Activated T-helper 2 cell treated with anti-CD3 and anti-CD28 coated beads, Interferon-gamma antibody, Interleukin-2, Interleukin-4, amounts not matched to agents 10 μg/mL and 5 μg/mL and 100 μg/mL, durations not matched to agents 14 hours and 24 hours and 36 hours (primary cell): ENCODE data around the gene MRS2. TPM values are rescaled to one million over a fixed set of nuclear protein-coding genes. Genes with fewer than 3 reads are reported as not detected.
"Not testable (repeated sequence)": the region's sequence is repeated elsewhere in the genome, so short reads cannot be mapped to it uniquely, and the experiment has no call there.

Source experiments
- DNase-seq: peaks from one replicate; pipeline ENCODE4 v3.0.0; 2021; ENCODE audit warnings: low spot score
- H3K27ac Mint-ChIP-seq: one replicate; pipeline ENCODE4 v1.8.0; 2021; ENCODE audit warnings: mixed read lengths
- H3K27me3 Mint-ChIP-seq: one replicate; pipeline ENCODE4 v1.8.0; 2021; ENCODE audit warnings: low read depth, mixed read lengths
- H3K36me3 Mint-ChIP-seq: one replicate; pipeline ENCODE4 v1.8.0; 2021; ENCODE audit warnings: low read depth, mixed read lengths
- H3K4me1 Mint-ChIP-seq: one replicate; pipeline ENCODE4 v1.8.0; 2021; ENCODE audit warnings: low read depth, mixed read lengths
- H3K4me3 Mint-ChIP-seq: one replicate; pipeline ENCODE4 v1.8.0; 2021; ENCODE audit warnings: low read depth, mild to moderate bottlenecking, moderate library complexity, mixed read lengths
- H3K9me3 Mint-ChIP-seq: one replicate; pipeline ENCODE4 v1.8.0; 2021; ENCODE audit warnings: mixed read lengths
- intact Hi-C: fragments of 100-400 bp; cut with micrococcal nuclease; formaldehyde crosslinking; loops from one replicate; pipeline ENCODE4 v1.15.1; 2023
- total RNA-seq: library from RNA; stranded (reverse); gene quantifications from 2 replicates; pipeline ENCODE4 v1.2.3, GENCODE V29; 2022

Gene MRS2, protein sequence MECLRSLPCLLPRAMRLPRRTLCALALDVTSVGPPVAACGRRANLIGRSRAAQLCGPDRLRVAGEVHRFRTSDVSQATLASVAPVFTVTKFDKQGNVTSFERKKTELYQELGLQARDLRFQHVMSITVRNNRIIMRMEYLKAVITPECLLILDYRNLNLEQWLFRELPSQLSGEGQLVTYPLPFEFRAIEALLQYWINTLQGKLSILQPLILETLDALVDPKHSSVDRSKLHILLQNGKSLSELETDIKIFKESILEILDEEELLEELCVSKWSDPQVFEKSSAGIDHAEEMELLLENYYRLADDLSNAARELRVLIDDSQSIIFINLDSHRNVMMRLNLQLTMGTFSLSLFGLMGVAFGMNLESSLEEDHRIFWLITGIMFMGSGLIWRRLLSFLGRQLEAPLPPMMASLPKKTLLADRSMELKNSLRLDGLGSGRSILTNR
- total RNA-seq: 30.5 and 31.1 TPM in 2 replicates

GRCh38 chr6:24402697-24403500 lies at the start of gene MRS2:
Gene MRS2 (plus strand): TSS chr6:24402936. CDS start chr6:24403047, 111 bp downstream.
- peaks cover 25% of the 10 kb centered on the region for H3K4me1 Mint-ChIP-seq
- H3K9me3 Mint-ChIP-seq: no peaks in the 10 kb centered on the region
- H3K36me3 Mint-ChIP-seq: peaks cover 23% of the 10 kb centered on the region
- H3K4me3 Mint-ChIP-seq: peak within 1 kb of the TSS; percentile 99
- intact Hi-C loops: loop anchor here (2.0 kb wide), 1 partner anchor 92 kb away; the partner anchor contains the start of gene ALDH5A1
- peaks cover 22% of the 10 kb centered on the region for H3K27me3 Mint-ChIP-seq
- H3K27ac Mint-ChIP-seq: peak within 1 kb of the TSS; percentile 83
- peak; percentile 74 for DNase-seq

- no peak overlapping the region for H3K27ac Mint-ChIP-seq
- peaks cover 7% of the 10 kb centered on the region for H3K4me1 Mint-ChIP-seq
- no peaks in the 10 kb centered on the region for H3K9me3 Mint-ChIP-seq
- intact Hi-C loops: no loop called here
- DNase-seq: no peak
- H3K27me3 Mint-ChIP-seq: peaks cover 54% of the 10 kb centered on the region
- H3K36me3 Mint-ChIP-seq: no peaks in the 10 kb centered on the region
- H3K4me3 Mint-ChIP-seq: no peak overlapping the region
Observed at GRCh38 chr6:24353861-24354260, 48.9 kb upstream of the MRS2 start.

DNA sequence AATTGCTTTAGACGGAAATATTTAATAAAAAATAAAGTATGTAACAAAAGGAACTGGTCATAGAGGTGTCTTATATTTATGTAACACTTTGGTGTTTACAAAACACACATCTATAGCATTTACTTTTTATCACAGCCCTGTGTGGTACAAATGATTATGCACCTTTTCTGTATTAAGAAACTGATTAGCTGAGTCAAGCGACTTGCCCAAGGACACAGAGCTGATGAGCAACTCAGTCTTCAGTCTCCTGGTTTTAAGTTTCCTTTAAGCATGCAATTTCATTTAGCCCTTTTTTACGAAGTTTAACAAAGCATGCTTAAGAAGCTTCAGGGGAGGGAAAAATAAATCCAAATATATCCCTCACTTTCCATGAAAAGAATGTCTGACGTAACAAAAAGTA lies 47.3 kb upstream of the MRS2 start:
- intact Hi-C loops: no loop called here

GRCh38 chr6:24356310-24356973 lies 46.3 kb upstream of the MRS2 start:
- no peaks in the 10 kb centered on the region for H3K9me3 Mint-ChIP-seq
- peaks cover 40% of the 10 kb centered on the region for H3K27me3 Mint-ChIP-seq
- H3K27ac Mint-ChIP-seq: no peak overlapping the region
- H3K36me3 Mint-ChIP-seq: no peaks in the 10 kb centered on the region
- no peak overlapping the region for H3K4me3 Mint-ChIP-seq
- peaks cover 13% of the 10 kb centered on the region for H3K4me1 Mint-ChIP-seq
- intact Hi-C loops: no loop called here
- no peak for DNase-seq

More for the DNA sequence above, 47.3 kb upstream of the MRS2 start:
- H3K4me1 Mint-ChIP-seq: peaks cover 13% of the 10 kb centered on the region
- H3K9me3 Mint-ChIP-seq: no peaks in the 10 kb centered on the region
- no peak overlapping the region for H3K27ac Mint-ChIP-seq
- peaks cover 46% of the 10 kb centered on the region for H3K27me3 Mint-ChIP-seq
- no peak for DNase-seq
- no peak overlapping the region for H3K4me3 Mint-ChIP-seq
- no peaks in the 10 kb centered on the region for H3K36me3 Mint-ChIP-seq

GRCh38 chr6:24357336-24358218 lies 45.2 kb upstream of the MRS2 start, which contains the start of gene DCDC2:
Gene DCDC2 (minus strand): TSS chr6:24358059. CDS start chr6:24357750, 309 bp downstream.
- DNase-seq: peak; percentile 21
- no peak within 1 kb of the TSS for H3K27ac Mint-ChIP-seq
- no peaks in the 10 kb centered on the region for H3K36me3 Mint-ChIP-seq
- intact Hi-C loops: no loop called here
- peak within 1 kb of the TSS; percentile 37 for H3K4me3 Mint-ChIP-seq
- peaks cover 40% of the 10 kb centered on the region for H3K27me3 Mint-ChIP-seq
- H3K4me1 Mint-ChIP-seq: peaks cover 13% of the 10 kb centered on the region
- H3K9me3 Mint-ChIP-seq: no peaks in the 10 kb centered on the region

DNA sequence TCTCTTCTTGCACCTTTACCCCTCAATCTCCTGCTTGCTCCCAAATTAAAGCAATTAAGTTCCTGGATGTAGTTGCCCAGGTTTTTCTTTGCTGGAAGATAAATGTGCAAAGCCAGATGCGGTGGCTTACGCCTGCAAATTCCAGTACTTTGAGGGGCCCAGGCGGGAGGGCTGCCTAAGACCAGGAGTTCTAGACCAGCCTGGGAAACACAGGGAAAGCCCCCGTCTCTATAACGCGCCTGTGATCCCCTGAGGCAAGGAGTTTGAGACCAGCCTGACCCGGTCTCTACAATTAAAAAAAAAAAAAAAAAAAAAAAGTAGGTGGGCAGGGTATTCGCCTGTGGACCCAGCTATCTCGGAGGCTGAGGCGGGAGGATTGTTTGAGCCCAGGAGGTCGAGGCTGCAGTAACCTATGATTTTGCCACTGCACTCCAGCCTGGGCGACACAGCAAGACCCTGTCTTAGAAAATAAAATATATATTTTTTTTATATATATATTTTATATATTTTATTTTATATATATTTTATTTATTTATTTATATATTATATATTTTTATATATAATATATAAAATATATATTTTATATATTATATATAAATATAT lies 44.4 kb upstream of the MRS2 start:
- no peak for DNase-seq
- Mint-ChIP-seq H3K27ac (no peak overlapping the region), H3K36me3 (no peaks in the 10 kb centered on the region), H3K4me1 (peaks cover 13% of the 10 kb centered on the region), H3K4me3 (peak overlapping the region; percentile 37), H3K9me3 (no peaks in the 10 kb centered on the region), H3K27me3 (peaks cover 41% of the 10 kb centered on the region)
- intact Hi-C loops: no loop called here

DNA sequence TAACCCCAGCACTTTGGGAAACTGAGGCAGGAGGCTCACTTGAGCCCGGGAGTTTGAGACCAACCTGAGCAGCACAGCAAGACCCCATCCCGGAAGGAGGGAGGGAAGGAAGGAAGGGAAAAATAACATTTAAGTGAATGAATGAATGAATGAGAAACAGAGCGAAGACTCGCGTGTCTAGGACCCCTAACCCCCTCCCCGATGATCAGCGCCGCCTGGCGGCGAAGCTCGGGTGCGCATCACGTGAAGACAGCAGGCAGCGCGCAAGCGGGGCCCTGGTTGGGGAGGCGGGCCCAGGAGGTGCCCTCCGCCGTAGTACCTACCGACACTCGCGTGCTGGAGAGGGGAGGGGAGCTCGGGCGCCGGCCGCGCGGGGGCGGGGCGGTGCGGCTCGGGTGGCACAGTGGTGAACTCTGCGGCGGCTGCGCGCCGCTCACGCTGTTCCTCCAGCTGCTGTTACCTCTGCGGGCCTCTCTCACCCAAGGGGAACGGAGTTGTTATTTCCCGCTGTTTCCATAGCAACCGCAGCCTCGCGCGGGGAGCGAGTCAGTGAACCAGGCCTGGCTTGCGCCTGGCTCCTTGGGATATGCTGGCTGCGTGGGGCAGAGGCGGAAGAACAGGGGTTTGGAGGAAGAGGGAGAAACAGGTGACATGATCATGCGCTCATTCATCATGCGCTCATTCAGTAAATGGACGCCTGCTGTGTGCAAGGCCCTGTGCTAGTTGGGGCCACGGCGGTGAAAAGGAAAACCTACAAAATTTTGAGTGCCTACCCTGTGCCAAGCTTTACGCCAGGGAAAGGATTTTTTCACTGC lies 42.9 kb upstream of the MRS2 start:
- Mint-ChIP-seq H3K9me3 (no peaks in the 10 kb centered on the region), H3K27ac (no peak overlapping the region), H3K36me3 (no peaks in the 10 kb centered on the region), H3K27me3 (peaks cover 40% of the 10 kb centered on the region), H3K4me3 (peak overlapping the region; percentile 68), H3K4me1 (peaks cover 13% of the 10 kb centered on the region)
- intact Hi-C loops: no loop called here
- DNase-seq: peak; percentile 77

DNA sequence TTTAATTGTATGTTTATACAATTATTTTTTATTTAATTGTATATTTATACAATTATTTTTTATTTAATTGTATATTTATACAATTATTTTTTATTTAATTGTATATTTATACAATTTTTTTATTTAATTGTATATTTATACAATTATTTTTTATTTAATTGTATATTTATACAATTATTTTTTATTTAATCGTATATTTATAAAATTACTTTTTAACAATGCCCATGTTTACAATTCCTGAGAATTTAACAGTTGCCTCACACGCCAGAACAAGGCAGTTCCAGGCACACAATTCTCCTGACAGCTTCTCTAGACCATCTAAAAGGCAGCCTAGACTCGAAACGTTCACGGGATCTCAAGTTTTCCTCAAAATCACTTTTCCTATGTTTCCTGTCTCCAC lies 40.4 kb upstream of the MRS2 start:
- H3K27me3 Mint-ChIP-seq: peaks cover 25% of the 10 kb centered on the region
- H3K4me1 Mint-ChIP-seq: peaks cover 13% of the 10 kb centered on the region
- DNase-seq, H3K36me3 Mint-ChIP-seq, H3K27ac Mint-ChIP-seq, H3K9me3 Mint-ChIP-seq, intact Hi-C loops, H3K4me3 Mint-ChIP-seq: not testable (repeated sequence)

- H3K27ac Mint-ChIP-seq, H3K4me3 Mint-ChIP-seq, H3K4me1 Mint-ChIP-seq, intact Hi-C loops, DNase-seq, H3K36me3 Mint-ChIP-seq, H3K9me3 Mint-ChIP-seq: not testable (repeated sequence)
- peaks cover 20% of the 10 kb centered on the region for H3K27me3 Mint-ChIP-seq
Observed at GRCh38 chr6:24365103-24365633, 37.6 kb upstream of the MRS2 start.

GRCh38 chr6:24374612-24375011 lies 28.1 kb upstream of the MRS2 start:
- Mint-ChIP-seq H3K4me3 (no peak overlapping the region), H3K9me3 (no peaks in the 10 kb centered on the region), H3K36me3 (no peaks in the 10 kb centered on the region)

GRCh38 chr6:24376871-24377270 lies 25.9 kb upstream of the MRS2 start:
- Mint-ChIP-seq H3K9me3 (no peaks in the 10 kb centered on the region), H3K36me3 (no peaks in the 10 kb centered on the region), H3K4me3 (no peak overlapping the region), H3K27ac (no peak overlapping the region), H3K4me1 (no peaks in the 10 kb centered on the region), H3K27me3 (peaks cover 7% of the 10 kb centered on the region)
- intact Hi-C loops: no loop called here
- DNase-seq: no peak

More at GRCh38 chr6:24374612-24375011, 28.1 kb upstream of the MRS2 start:
- H3K4me1 Mint-ChIP-seq: no peaks in the 10 kb centered on the region
- no peak overlapping the region for H3K27ac Mint-ChIP-seq
- peaks cover 5% of the 10 kb centered on the region for H3K27me3 Mint-ChIP-seq
- intact Hi-C loops: no loop called here
- no peak for DNase-seq
